SK-N-SH (cell line): ENCODE data around the gene OR6C2. TPM values are rescaled to one million over a fixed set of nuclear protein-coding genes. Genes with fewer than 3 reads are reported as not detected.

Experiments used
- CTCF ChIA-PET: fragments of 300-600, 350-600 bp; formaldehyde crosslinking; extraction: SDS; loops from one replicate; lab custom pipeline; 2021; lab: Yijun Ruan, JAX
- POLR2A ChIA-PET: fragments of 350-600 bp; sonication (Branson Sonifier 250); formaldehyde crosslinking; extraction: SDS; loops from one replicate; lab custom pipeline; 2020; ENCODE audit warnings: antibody characterized with exemption, inconsistent platforms; lab: Yijun Ruan, JAX
- DNase-seq: peaks from one replicate; pipeline ENCODE4 v3.0.0; 2012
- H2AFZ ChIP-seq: fragments of 200-600 bp; sonication (generic); 2 replicates; pipeline ENCODE4 v1.8.1; 2016; ENCODE audit warnings: antibody characterized with exemption, mild to moderate bottlenecking, low read depth
- H3F3A ChIP-seq: fragments of 200-600 bp; sonication (generic); replicated peaks from 2 replicates; pipeline ENCODE3; 2016; ENCODE audit warnings: antibody characterized with exemption, mild to moderate bottlenecking; ENCODE audit not compliant: insufficient read depth
- H3K27ac ChIP-seq, 2 experiments: fragments of 200-500 bp in 1 of 2; fragments of 200-600 bp in 1 of 2; sonication (Bioruptor generic) in 1 of 2; sonication (generic), shearing (Covaris generic) in 1 of 2; 2 replicates each; pipeline versions ENCODE4 v1.5.1 to v1.6.1; 2014 to 2016; ENCODE audit warnings: low read depth in 2 of 2, inconsistent platforms in 1 of 2, low read length in 1 of 2, mild to moderate bottlenecking in 1 of 2, mixed read lengths in 1 of 2
- H3K27me3 ChIP-seq: fragments of 200-600 bp; sonication (generic), shearing (Covaris generic); 2 replicates; pipeline ENCODE4 v1.6.1; 2016; ENCODE audit warnings: mixed run types; ENCODE audit not compliant: insufficient read depth
- H3K36me3 ChIP-seq, 2 experiments: fragments of 200-500 bp in 1 of 2; fragments of 200-600 bp in 1 of 2; sonication (Bioruptor generic) in 1 of 2; sonication (generic) in 1 of 2; replicated peaks in 1 of 2; 2 replicates each; pipeline versions ENCODE3 to v1.5.1; 2014 to 2016; ENCODE audit warnings: low read length in 1 of 2, mild to moderate bottlenecking in 1 of 2; ENCODE audit not compliant: insufficient read depth in 2 of 2, control insufficient read depth in 1 of 2
- H3K4me1 ChIP-seq, 2 experiments: fragments of 200-500 bp in 1 of 2; fragments of 200-600 bp in 1 of 2; sonication (Bioruptor generic) in 1 of 2; sonication (generic), shearing (Covaris generic) in 1 of 2; 2 replicates each; pipeline versions ENCODE4 v1.5.1 to v1.6.1; 2014 to 2016; ENCODE audit warnings: low read depth in 1 of 2, low read length in 1 of 2, mixed run types in 1 of 2; ENCODE audit not compliant: insufficient read depth in 2 of 2, control insufficient read depth in 1 of 2
- H3K4me2 ChIP-seq: fragments of 200-600 bp; sonication (generic), shearing (Covaris generic); 2 replicates; pipeline ENCODE4 v1.6.1; 2017; ENCODE audit warnings: mixed run types
- H3K4me3 ChIP-seq, 2 experiments: fragments of 200-500 bp in 1 of 2; fragments of 200-600 bp in 1 of 2; sonication (Bioruptor generic) in 1 of 2; sonication (generic), shearing (Covaris generic) in 1 of 2; 2 replicates each; pipeline versions ENCODE4 v1.5.1 to v1.8.1; 2014 to 2016; ENCODE audit warnings: low read depth in 2 of 2, inconsistent platforms in 1 of 2, low read length in 1 of 2, mild to moderate bottlenecking in 1 of 2, mixed read lengths in 1 of 2, moderate library complexity in 1 of 2
- H3K79me2 ChIP-seq: fragments of 200-600 bp; sonication (generic); 2 replicates; pipeline ENCODE4 v1.8.1; 2017; ENCODE audit warnings: mild to moderate bottlenecking; ENCODE audit not compliant: insufficient read depth
- H3K9ac ChIP-seq: fragments of 200-600 bp; sonication (generic); 2 replicates; pipeline ENCODE4 v1.6.1; 2017; ENCODE audit warnings: mixed run types
- H3K9me2 ChIP-seq: fragments of 200-600 bp; sonication (generic); 2 replicates; pipeline ENCODE4 v1.6.1; 2017; ENCODE audit warnings: mixed run types
- H3K9me3 ChIP-seq: fragments of 200-600 bp; sonication (generic); 2 replicates; pipeline ENCODE4 v1.6.1; 2017; ENCODE audit warnings: mixed run types, mild to moderate bottlenecking, moderate library complexity
- H4K20me1 ChIP-seq: fragments of 200-600 bp; sonication (generic); 2 replicates; pipeline ENCODE4 v1.6.1; 2017; ENCODE audit warnings: mild to moderate bottlenecking, mixed run types; ENCODE audit not compliant: insufficient read depth
- EP300 ChIP-seq, 2 experiments: IDR thresholded peaks; 2 replicates each; pipeline versions ENCODE4 v1.4.0 to v1.6.1; 2012; ENCODE audit warnings: borderline replicate concordance in 1 of 2, low read depth in 1 of 2, low read length in 1 of 2
- FOXM1 ChIP-seq: IDR thresholded peaks from 2 replicates; pipeline ENCODE4 v1.4.0; 2012; ENCODE audit warnings: low read depth, mild to moderate bottlenecking
- GATA2 ChIP-seq: sonication (generic); formaldehyde crosslinking; IDR thresholded peaks from 2 replicates; pipeline ENCODE4 v1.5.0; 2020; ENCODE audit warnings: mild to moderate bottlenecking, missing genetic modification reagents
- IRF3 ChIP-seq: fragments of 150-350 bp; IDR thresholded peaks from 2 replicates; pipeline ENCODE4 v1.6.1; 2016; ENCODE audit warnings: mild to moderate bottlenecking, low read depth, low read length
- JUND ChIP-seq: IDR thresholded peaks from 2 replicates; pipeline ENCODE4 v1.4.0; 2012
- MAX ChIP-seq: IDR thresholded peaks from 2 replicates; pipeline ENCODE4 v1.4.0; 2012; ENCODE audit warnings: low read depth
- MEF2A ChIP-seq: IDR thresholded peaks from 2 replicates; pipeline ENCODE4 v1.4.0; 2012; ENCODE audit warnings: low read depth, borderline replicate concordance
- MXI1 ChIP-seq: IDR thresholded peaks from 2 replicates; pipeline ENCODE4 v1.6.1; 2012; ENCODE audit warnings: mild to moderate bottlenecking, low read depth, low read length, improper control_type of control experiment
- NRF1 ChIP-seq: IDR thresholded peaks from 2 replicates; pipeline ENCODE4 v1.6.1; 2012; ENCODE audit warnings: low read depth, mild to moderate bottlenecking, low read length
- PBX3 ChIP-seq: IDR thresholded peaks from 2 replicates; pipeline ENCODE4; 2012
- POLR2AphosphoS5 ChIP-seq: IDR thresholded peaks from 2 replicates; pipeline ENCODE4 v1.6.1; 2012; ENCODE audit warnings: low read depth, low read length
- RAD21 ChIP-seq: IDR thresholded peaks from 2 replicates; pipeline ENCODE4 v1.6.1; 2012; ENCODE audit warnings: mild to moderate bottlenecking, low read length
- RCOR1 ChIP-seq: fragments of 150-350 bp; IDR thresholded peaks from 2 replicates; pipeline ENCODE4 v1.6.1; 2017; ENCODE audit warnings: antibody characterized with exemption, low read length
- RFX5 ChIP-seq: IDR thresholded peaks from 2 replicates; pipeline ENCODE4 v1.6.1; 2012; ENCODE audit warnings: mild to moderate bottlenecking, improper control_type of control experiment, low read length
- RXRA ChIP-seq: IDR thresholded peaks from 2 replicates; pipeline ENCODE4 v1.4.0; 2012; ENCODE audit warnings: low read depth, mild to moderate bottlenecking, borderline replicate concordance
- TCF12 ChIP-seq: IDR thresholded peaks from 2 replicates; pipeline ENCODE4 v1.4.0; 2012
- TEAD4 ChIP-seq: IDR thresholded peaks from 2 replicates; pipeline ENCODE4 v1.4.0; 2012; ENCODE audit warnings: mild to moderate bottlenecking, borderline replicate concordance; ENCODE audit not compliant: insufficient read depth
- YY1 ChIP-seq: IDR thresholded peaks from 2 replicates; pipeline ENCODE4 v1.4.0; 2012; ENCODE audit warnings: low read depth, mild to moderate bottlenecking
- WGBS: methylation state at CpG from one replicate; pipeline ENCODE4 v1.1.6; 2017; ENCODE audit warnings: low lambda C conversion rate; 5-methylcytosine and 5-hydroxymethylcytosine counted together
- polyA plus RNA-seq, 3 experiments: library from polyadenylated mRNA; depleted of rRNA; stranded (reverse); fragments of >200 nt; gene quantifications; 2 replicates each; pipeline ENCODE4 v1.2.3, GENCODE V29; 2012
- TF ChIP-seq, protein P1 (sequence below): fragments of 200-600 bp; sonication (generic); IDR thresholded peaks from 2 replicates; pipeline ENCODE4 v1.6.1; 2017; ENCODE audit warnings: antibody characterized with exemption, mild to moderate bottlenecking, moderate library complexity
- TF ChIP-seq, protein P2 (sequence below): fragments of 150-350 bp; IDR thresholded peaks from 2 replicates; pipeline ENCODE4 v1.6.1; 2017; ENCODE audit warnings: antibody characterized with exemption, low read length, low read depth, borderline replicate concordance

Gene OR6C2
- polyA plus RNA-seq, 1 of the 3 experiments (the other 2 are of a cell fraction): not detected

DNA sequence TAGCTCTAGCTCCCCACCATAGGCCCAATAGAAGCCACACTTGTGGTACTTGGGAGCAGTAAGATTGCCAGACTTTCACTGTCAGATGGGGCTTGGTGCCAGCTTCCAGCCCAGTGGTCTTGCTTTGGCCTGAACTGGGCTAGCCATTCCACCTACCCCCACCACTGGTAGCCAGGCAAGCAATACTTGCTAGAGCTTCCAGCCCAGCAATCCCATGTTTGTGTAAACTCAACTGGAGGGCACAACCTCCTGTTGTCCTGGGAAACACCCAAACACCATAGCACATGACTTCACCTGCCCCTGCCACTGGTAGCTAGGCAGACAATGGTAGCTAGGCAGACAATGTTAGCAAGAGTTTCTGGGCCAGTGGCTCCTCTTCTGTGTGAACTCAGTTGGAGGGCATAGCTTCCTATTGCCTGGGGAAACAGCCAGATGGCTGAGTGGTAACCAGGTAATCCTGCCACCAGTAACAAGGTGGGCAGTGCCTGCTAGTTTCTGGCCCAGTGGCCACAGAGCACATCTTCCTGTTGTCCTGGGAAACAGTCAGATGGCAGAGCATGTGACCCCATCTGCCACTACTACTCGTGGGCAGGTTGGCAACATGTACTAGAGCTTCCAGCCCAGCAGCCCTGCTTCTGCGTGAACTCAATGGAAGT is 23.4 kb upstream of the OR6C2 start:
- Histone ChIP-seq H3F3A (no peaks in the 10 kb centered on the region), H3K4me3 (no peak overlapping the region), H3K27me3 (no peaks in the 10 kb centered on the region), H2AFZ (no peak overlapping the region), H3K4me2 (no peak overlapping the region), H3K79me2 (no peaks in the 10 kb centered on the region), H3K4me1 (no peaks in the 10 kb centered on the region), H4K20me1 (no peaks in the 10 kb centered on the region), H3K27ac (no peak overlapping the region), H3K36me3 (no peaks in the 10 kb centered on the region), H3K9me2 (no peaks in the 10 kb centered on the region), H3K9ac (no peak overlapping the region), H3K9me3 (no peaks in the 10 kb centered on the region)
- TF ChIP-seq MXI1 (no peak), MEF2A (no peak)
- ChIA-PET CTCF (no interaction called here), POLR2A (no interaction called here)
- DNase-seq: no peak
- WGBS: 11% methylated on average over 2 of the region's 2 CpGs

DNA sequence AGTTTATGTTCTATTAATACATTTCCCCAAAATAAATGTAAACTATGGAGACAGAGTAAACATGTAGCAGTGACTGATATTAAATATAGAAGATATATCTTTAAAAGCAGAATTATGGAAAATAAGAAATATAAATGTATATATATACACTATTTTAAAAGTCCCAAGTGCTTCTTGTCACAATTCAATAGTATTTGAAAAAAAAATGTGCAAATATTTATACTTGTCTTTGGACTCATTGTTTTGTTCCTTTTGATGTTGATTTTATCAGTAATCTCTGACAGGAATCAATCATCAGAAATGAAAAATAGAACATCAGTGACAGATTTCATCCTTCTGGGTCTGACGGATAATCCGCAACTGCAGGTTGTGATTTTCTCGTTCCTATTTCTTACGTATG is 17.9 kb upstream of the OR6C2 start, which contains the start of gene OR6C76:
TSS of gene OR6C76 (plus strand) at position 301 of the 400 bp plus-strand sequence. CDS start at position 301, 0 bp downstream.
- Histone ChIP-seq H3K36me3 (no peaks in the 10 kb centered on the region), H4K20me1 (no peaks in the 10 kb centered on the region), H2AFZ (no peak within 1 kb of the TSS), H3K4me3 (no peak within 1 kb of the TSS), H3F3A (no peaks in the 10 kb centered on the region), H3K27ac (no peak within 1 kb of the TSS), H3K4me2 (no peak within 1 kb of the TSS), H3K9ac (no peak within 1 kb of the TSS), H3K27me3 (no peaks in the 10 kb centered on the region), H3K9me3 (no peaks in the 10 kb centered on the region), H3K79me2 (no peaks in the 10 kb centered on the region), H3K9me2 (no peaks in the 10 kb centered on the region), H3K4me1 (no peaks in the 10 kb centered on the region)
- DNase-seq: no peak
- WGBS: 47% methylated on average over 4 of the region's 4 CpGs
- TF ChIP-seq FOXM1: no peak
- no peak for TF ChIP-seq GATA2 (CRISPR knock-in tag)
- no peak for TF ChIP-seq EP300 (IDR thresholded peaks at IDR 0.05; ENCODE audit: borderline replicate concordance in 1 of 2, low read depth in 1 of 2, low read length in 1 of 2)
- no peak for TF ChIP-seq PBX3
- no peak for TF ChIP-seq YY1
- TF ChIP-seq IRF3: no peak
- TF ChIP-seq RXRA: no peak
- TF ChIP-seq TEAD4: no peak
- TF ChIP-seq MAX: no peak
- no peak for TF ChIP-seq TCF12
- no peak for TF ChIP-seq RFX5
- TF ChIP-seq, protein P1, sequence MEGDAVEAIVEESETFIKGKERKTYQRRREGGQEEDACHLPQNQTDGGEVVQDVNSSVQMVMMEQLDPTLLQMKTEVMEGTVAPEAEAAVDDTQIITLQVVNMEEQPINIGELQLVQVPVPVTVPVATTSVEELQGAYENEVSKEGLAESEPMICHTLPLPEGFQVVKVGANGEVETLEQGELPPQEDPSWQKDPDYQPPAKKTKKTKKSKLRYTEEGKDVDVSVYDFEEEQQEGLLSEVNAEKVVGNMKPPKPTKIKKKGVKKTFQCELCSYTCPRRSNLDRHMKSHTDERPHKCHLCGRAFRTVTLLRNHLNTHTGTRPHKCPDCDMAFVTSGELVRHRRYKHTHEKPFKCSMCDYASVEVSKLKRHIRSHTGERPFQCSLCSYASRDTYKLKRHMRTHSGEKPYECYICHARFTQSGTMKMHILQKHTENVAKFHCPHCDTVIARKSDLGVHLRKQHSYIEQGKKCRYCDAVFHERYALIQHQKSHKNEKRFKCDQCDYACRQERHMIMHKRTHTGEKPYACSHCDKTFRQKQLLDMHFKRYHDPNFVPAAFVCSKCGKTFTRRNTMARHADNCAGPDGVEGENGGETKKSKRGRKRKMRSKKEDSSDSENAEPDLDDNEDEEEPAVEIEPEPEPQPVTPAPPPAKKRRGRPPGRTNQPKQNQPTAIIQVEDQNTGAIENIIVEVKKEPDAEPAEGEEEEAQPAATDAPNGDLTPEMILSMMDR: no peak
- TF ChIP-seq RAD21: no peak
- TF ChIP-seq RCOR1: no peak
- TF ChIP-seq NRF1: no peak
- TF ChIP-seq JUND: no peak
- TF ChIP-seq, protein P2, sequence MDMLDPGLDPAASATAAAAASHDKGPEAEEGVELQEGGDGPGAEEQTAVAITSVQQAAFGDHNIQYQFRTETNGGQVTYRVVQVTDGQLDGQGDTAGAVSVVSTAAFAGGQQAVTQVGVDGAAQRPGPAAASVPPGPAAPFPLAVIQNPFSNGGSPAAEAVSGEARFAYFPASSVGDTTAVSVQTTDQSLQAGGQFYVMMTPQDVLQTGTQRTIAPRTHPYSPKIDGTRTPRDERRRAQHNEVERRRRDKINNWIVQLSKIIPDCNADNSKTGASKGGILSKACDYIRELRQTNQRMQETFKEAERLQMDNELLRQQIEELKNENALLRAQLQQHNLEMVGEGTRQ: no peak
- no peak for TF ChIP-seq POLR2AphosphoS5
- CTCF ChIA-PET: no interaction called here
- POLR2A ChIA-PET: no interaction called here
